Measurements from ENCODE around the gene TMEFF1. TPM values are rescaled to one million over a fixed set of nuclear protein-coding genes. Genes with fewer than 3 reads are reported as not detected.

Gene TMEFF1
- total RNA-seq, 1 donor from 2014 or later, result 171 TPM

GRCh38 chr9:100466829-100467221 lies 6.1 kb upstream of the TMEFF1 start:
- Mint-ChIP-seq H3K36me3 (ENCODE audit: unreplicated experiment) (no peaks in the 10 kb centered on the region), H3K27me3 (ENCODE audit: unreplicated experiment) (peaks cover 2% of the 10 kb centered on the region), H3K4me3 (ENCODE audit: unreplicated experiment) (no peak overlapping the region), H3K9me3 (ENCODE audit: unreplicated experiment) (peaks cover 8% of the 10 kb centered on the region), H3K27ac (ENCODE audit: unreplicated experiment) (no peak overlapping the region), H3K4me1 (ENCODE audit: low read depth, unreplicated experiment) (peaks cover 14% of the 10 kb centered on the region)
- no peak for DNase-seq
- no peak for TF ChIP-seq CTCF (IDR thresholded peaks at IDR 0.05; ENCODE audit: partially characterized antibody, unreplicated experiment)

GRCh38 chr9:100468041-100468440 lies 4.9 kb upstream of the TMEFF1 start:
- peaks cover 14% of the 10 kb centered on the region for H3K4me1 Mint-ChIP-seq (ENCODE audit: low read depth, unreplicated experiment)
- no peak for TF ChIP-seq CTCF (IDR thresholded peaks at IDR 0.05; ENCODE audit: partially characterized antibody, unreplicated experiment)
- no peak for DNase-seq
- no peak overlapping the region for H3K27ac Mint-ChIP-seq (ENCODE audit: unreplicated experiment)
- H3K4me3 Mint-ChIP-seq (ENCODE audit: unreplicated experiment), result no peak overlapping the region
- H3K27me3 Mint-ChIP-seq (ENCODE audit: unreplicated experiment), result peaks cover 6% of the 10 kb centered on the region
- peaks cover 14% of the 10 kb centered on the region for H3K9me3 Mint-ChIP-seq (ENCODE audit: unreplicated experiment)
- no peaks in the 10 kb centered on the region for H3K36me3 Mint-ChIP-seq (ENCODE audit: unreplicated experiment)

DNA sequence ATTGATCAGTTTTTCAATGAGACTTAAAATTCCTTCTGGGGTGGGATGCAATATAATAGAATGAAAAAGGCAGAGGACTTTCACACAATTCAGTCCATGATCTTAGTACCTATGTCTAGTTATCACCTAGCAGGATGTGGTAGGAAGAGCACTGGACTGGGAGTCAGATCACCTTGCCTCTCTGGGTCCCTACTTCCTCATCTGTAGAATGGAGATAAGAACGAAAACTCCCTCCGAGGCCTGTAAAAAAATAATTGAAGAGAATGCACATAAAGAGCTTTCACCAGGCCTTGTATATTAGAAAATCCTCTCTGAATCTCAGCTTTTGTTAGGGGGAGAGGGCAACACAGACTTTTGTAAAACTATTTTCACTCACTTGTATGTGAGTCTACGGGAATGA lies 681 bp upstream of the TMEFF1 start:
- peaks cover 17% of the 10 kb centered on the region for H3K9me3 Mint-ChIP-seq (ENCODE audit: unreplicated experiment)
- H3K27ac Mint-ChIP-seq (ENCODE audit: unreplicated experiment), result peak overlapping the region; percentile 80

DNA sequence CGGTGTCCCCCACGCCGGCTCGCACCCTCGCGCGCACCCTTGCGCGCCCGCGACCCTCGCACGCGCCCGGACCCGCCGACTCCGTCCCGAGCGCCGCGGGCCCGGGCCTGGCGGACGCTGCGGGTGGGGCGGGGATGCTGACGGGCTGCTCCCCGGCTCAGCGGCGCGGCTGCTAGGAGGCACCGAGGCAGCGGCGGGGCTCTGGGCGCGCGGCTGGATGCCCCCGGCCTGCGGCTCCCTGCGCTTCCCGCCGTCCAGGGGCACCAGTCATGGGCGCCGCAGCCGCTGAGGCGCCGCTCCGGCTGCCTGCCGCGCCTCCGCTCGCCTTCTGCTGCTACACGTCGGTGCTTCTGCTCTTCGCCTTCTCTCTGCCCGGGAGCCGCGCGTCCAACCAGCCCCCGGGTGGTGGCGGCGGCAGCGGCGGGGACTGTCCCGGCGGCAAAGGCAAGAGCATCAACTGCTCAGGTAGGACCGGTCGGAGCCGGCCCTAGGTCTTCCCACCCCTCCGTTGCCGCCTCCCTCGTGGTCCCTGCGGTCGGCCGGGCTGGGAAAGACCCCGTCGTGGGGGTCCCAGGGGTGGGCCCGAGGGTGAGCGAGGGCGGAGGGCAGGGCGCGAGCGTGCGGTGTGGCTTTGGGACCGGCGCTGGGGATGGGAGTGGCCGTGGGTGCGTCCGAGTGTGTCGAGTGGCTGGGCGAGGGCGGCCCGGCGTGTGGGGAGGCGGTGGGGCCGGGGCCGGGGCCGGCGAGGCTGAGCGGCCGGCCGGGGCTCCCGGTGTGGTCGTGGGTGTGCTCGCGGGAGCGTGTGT lies 530 bp downstream of the TMEFF1 start:
- peak; percentile 70 for DNase-seq
- H3K9me3 Mint-ChIP-seq (ENCODE audit: unreplicated experiment), result peaks cover 17% of the 10 kb centered on the region
- H3K36me3 Mint-ChIP-seq (ENCODE audit: unreplicated experiment), result peaks cover 10% of the 10 kb centered on the region
- H3K27ac Mint-ChIP-seq (ENCODE audit: unreplicated experiment), result peak overlapping the region; percentile 99
- H3K4me1 Mint-ChIP-seq (ENCODE audit: low read depth, unreplicated experiment), result peaks cover 20% of the 10 kb centered on the region
- peaks cover 13% of the 10 kb centered on the region for H3K27me3 Mint-ChIP-seq (ENCODE audit: unreplicated experiment)
- TF ChIP-seq CTCF (IDR thresholded peaks at IDR 0.05; ENCODE audit: partially characterized antibody, unreplicated experiment), result no peak
- peak overlapping the region; percentile 100 for H3K4me3 Mint-ChIP-seq (ENCODE audit: unreplicated experiment)

More for the DNA sequence above, 681 bp upstream of the TMEFF1 start:
- Mint-ChIP-seq H3K36me3 (ENCODE audit: unreplicated experiment) (peaks cover 9% of the 10 kb centered on the region), H3K4me1 (ENCODE audit: low read depth, unreplicated experiment) (peaks cover 21% of the 10 kb centered on the region), H3K27me3 (ENCODE audit: unreplicated experiment) (peaks cover 11% of the 10 kb centered on the region), H3K4me3 (ENCODE audit: unreplicated experiment) (peak overlapping the region; percentile 82)
- no peak for DNase-seq
- TF ChIP-seq CTCF (IDR thresholded peaks at IDR 0.05; ENCODE audit: partially characterized antibody, unreplicated experiment), result no peak
